Neuronal stem cell (in vitro differentiated cells): ENCODE data around the gene TNS3.

ENCODE experiments used
- DNase-seq: peaks from one replicate; pipeline ENCODE4 v3.0.0-alpha.2; 2013; ENCODE audit warnings: low spot score
- H2AFZ ChIP-seq: one replicate; pipeline ENCODE4 v1.6.1; 2013; ENCODE audit warnings: mild to moderate bottlenecking, low read length, inconsistent platforms
- H2AK5ac ChIP-seq: 2 replicates; pipeline ENCODE4 v1.6.1; 2013; ENCODE audit warnings: low read depth, mild to moderate bottlenecking, inconsistent platforms, low read length, moderate library complexity, mixed read lengths
- H2BK120ac ChIP-seq: 2 replicates; pipeline ENCODE4 v1.6.1; 2013; ENCODE audit warnings: low read depth, mild to moderate bottlenecking, inconsistent platforms, low read length, moderate library complexity, mixed read lengths
- H2BK12ac ChIP-seq: one replicate; pipeline ENCODE4 v1.6.1; 2013; ENCODE audit warnings: low read length, inconsistent platforms
- H2BK15ac ChIP-seq: 2 replicates; pipeline ENCODE4 v1.6.1; 2013; ENCODE audit warnings: mild to moderate bottlenecking, low read length, inconsistent platforms, mixed read lengths
- H2BK5ac ChIP-seq: one replicate; pipeline ENCODE4 v1.6.1; 2013; ENCODE audit warnings: inconsistent platforms, mild to moderate bottlenecking, low read length, moderate library complexity
- H3K14ac ChIP-seq: one replicate; pipeline ENCODE4 v1.6.1; 2013; ENCODE audit warnings: low read length, inconsistent platforms
- H3K18ac ChIP-seq: 2 replicates; pipeline ENCODE4 v1.6.1; 2013; ENCODE audit warnings: low read length, inconsistent platforms
- H3K23ac ChIP-seq: 2 replicates; pipeline ENCODE4 v1.6.1; 2013; ENCODE audit warnings: low read depth, mild to moderate bottlenecking, mixed read lengths, low read length, inconsistent platforms; ENCODE audit not compliant: poor library complexity
- H3K27ac ChIP-seq: replicated peaks from 3 replicates; pipeline ENCODE4 v1.5.1; 2013; ENCODE audit warnings: low read length, inconsistent platforms
- H3K27me3 ChIP-seq, 3 experiments: 2 replicates each; pipeline ENCODE4 v1.6.1; 2013; ENCODE audit warnings: low read length in 3 of 3, mild to moderate bottlenecking in 2 of 3, inconsistent platforms in 1 of 3, low read depth in 1 of 3, mixed read lengths in 1 of 3, moderate library complexity in 1 of 3; ENCODE audit not compliant: control insufficient read depth in 3 of 3, insufficient read depth in 3 of 3
- H3K36me3 ChIP-seq, 2 donors: replicated peaks in 1 of 2; 2 replicates each; pipeline ENCODE4 v1.6.1; 2013; ENCODE audit warnings: low read length in 2 of 2; ENCODE audit not compliant: control insufficient read depth in 2 of 2, insufficient read depth in 2 of 2
- H3K4ac ChIP-seq: 2 replicates; pipeline ENCODE4 v1.6.1; 2013; ENCODE audit warnings: inconsistent platforms, mild to moderate bottlenecking, low read length, moderate library complexity
- H3K4me1 ChIP-seq, 2 donors: 1 replicate in 1 of 2; 2 replicates in 1 of 2; pipeline ENCODE4 v1.6.1; 2013; ENCODE audit warnings: low read length in 2 of 2, low read depth in 1 of 2; ENCODE audit not compliant: control insufficient read depth in 2 of 2, insufficient read depth in 1 of 2
- H3K4me2 ChIP-seq: one replicate; pipeline ENCODE4 v1.6.1; 2013; ENCODE audit warnings: mild to moderate bottlenecking, low read length, inconsistent platforms; ENCODE audit not compliant: insufficient read depth, poor library complexity, severe bottlenecking
- H3K4me3 ChIP-seq, 2 donors: 2 replicates each; pipeline ENCODE4 v1.5.1; 2013; ENCODE audit warnings: low read length in 2 of 2, mild to moderate bottlenecking in 2 of 2, inconsistent platforms in 1 of 2, moderate library complexity in 1 of 2
- H3K79me1 ChIP-seq: one replicate; pipeline ENCODE4 v1.6.1; 2013; ENCODE audit warnings: low read depth, mild to moderate bottlenecking, inconsistent platforms, low read length, moderate library complexity
- H3K9ac ChIP-seq: one replicate; pipeline ENCODE4 v1.6.1; 2013; ENCODE audit warnings: mild to moderate bottlenecking, low read depth, low read length, inconsistent platforms; ENCODE audit not compliant: poor library complexity
- H3K9me3 ChIP-seq, 2 donors: replicated peaks in 1 of 2; 2 replicates each; pipeline versions ENCODE3 to v1.6.1; 2013; ENCODE audit warnings: low read length in 2 of 2, mild to moderate bottlenecking in 2 of 2, inconsistent platforms in 1 of 2, low read depth in 1 of 2, mixed read lengths in 1 of 2, moderate library complexity in 1 of 2; ENCODE audit not compliant: control insufficient read depth in 2 of 2, insufficient read depth in 1 of 2
- H4K8ac ChIP-seq: one replicate; pipeline ENCODE4 v1.6.1; 2013; ENCODE audit warnings: low read depth, mild to moderate bottlenecking, inconsistent platforms, low read length, moderate library complexity
- H4K91ac ChIP-seq: one replicate; pipeline ENCODE4 v1.6.1; 2013; ENCODE audit warnings: low read length, low read depth, mild to moderate bottlenecking, inconsistent platforms; ENCODE audit not compliant: poor library complexity
- WGBS, 2 donors: extraction: QIAGEN DNeasy Blood & Tissue Kit; methylation state at CpG; one replicate each; pipeline ENCODE4 v1.1.7; 2013; ENCODE audit warnings: missing lambda C conversion rate in 2 of 2, mixed read lengths in 1 of 2; ENCODE audit not compliant: insufficient read length in 2 of 2, insufficient replicate concordance in 1 of 2; ENCODE audit errors: extremely low coverage in 2 of 2; 5-methylcytosine and 5-hydroxymethylcytosine counted together

TNS3 gene

DNA sequence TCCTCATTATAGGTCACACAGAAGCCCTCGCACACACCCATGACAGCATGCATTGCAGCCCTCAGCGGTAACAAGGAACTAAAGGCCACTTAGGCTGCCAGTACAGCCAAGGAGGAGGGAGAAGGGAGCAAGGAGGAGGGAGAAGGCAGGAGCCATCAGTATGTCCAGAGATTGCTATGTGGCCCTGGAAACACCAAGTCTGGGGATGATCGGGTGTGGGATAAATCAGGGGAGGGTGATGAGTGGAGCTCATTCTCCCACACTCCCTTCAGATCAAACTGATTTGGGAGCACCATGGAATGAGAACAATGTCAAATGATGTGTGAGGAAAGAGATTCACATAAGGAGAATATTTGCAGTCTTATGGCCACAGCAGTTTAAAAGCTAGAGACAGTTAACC is 350.9 kb downstream of the TNS3 start:
- Histone ChIP-seq H2BK12ac (no peak overlapping the region), H3K9me3 (no peaks in the 10 kb centered on the region), H3K36me3 (no peaks in the 10 kb centered on the region), H4K8ac (no peak overlapping the region), H2AK5ac (peak overlapping the region; percentile 6), H2BK120ac (no peak overlapping the region), H3K27me3 (peaks cover 0 to 10% (median 0%) of the 10 kb centered on the region in 3 experiments), H3K4ac (no peak overlapping the region), H3K14ac (no peak overlapping the region), H3K4me2 (no peak overlapping the region), H3K4me3 (peak overlapping the region in 1 of 2 donors; percentile 68), H3K9ac (no peak overlapping the region), H3K18ac (no peak overlapping the region), H3K27ac (no peak overlapping the region), H2AFZ (no peak overlapping the region), H3K79me1 (no peaks in the 10 kb centered on the region), H4K91ac (no peak overlapping the region), H2BK15ac (no peak overlapping the region), H3K23ac (no peak overlapping the region), H3K4me1 (peaks cover 0 to 3% of the 10 kb centered on the region in 2 donors), H2BK5ac (no peak overlapping the region)
- no peak for DNase-seq
- no CpG with 5 or more reads among the region's 3 CpGs for WGBS, 2 donors

DNA sequence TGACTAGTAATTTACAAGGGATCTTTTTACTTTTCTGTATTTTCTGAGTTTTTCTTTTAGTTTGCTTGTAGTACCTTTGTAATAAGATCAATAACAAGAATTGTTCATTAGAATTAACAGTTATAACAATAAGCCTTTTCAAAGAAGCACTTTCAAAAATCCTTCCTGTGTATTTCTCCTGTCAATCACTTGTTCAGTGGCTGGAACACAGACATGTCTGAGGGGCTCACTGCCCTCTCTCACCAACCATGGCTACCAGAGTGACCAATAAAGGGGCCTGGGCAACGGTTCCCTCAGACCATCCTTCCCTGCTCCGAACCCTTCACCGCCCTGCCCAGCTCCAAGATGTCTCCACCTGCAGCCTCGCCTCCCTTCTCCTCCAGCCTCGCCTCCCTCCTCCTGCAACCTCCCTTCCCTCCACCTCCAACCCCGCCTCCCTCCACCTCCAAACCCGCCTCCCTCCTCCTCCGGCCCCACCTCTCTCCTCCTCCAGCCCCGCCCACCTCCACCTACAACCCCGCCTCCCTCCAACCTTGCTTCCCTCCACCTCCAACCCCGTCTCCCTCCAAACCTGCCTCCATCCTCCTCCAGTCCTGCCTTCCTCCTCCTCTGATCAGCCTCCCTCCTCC is 353.4 kb downstream of the TNS3 start:
- no peaks in the 10 kb centered on the region for H3K79me1 ChIP-seq
- no peak overlapping the region for H4K91ac ChIP-seq
- H2BK15ac ChIP-seq, result no peak overlapping the region
- no peak overlapping the region for H2BK120ac ChIP-seq
- H3K9ac ChIP-seq, result no peak overlapping the region
- no peak overlapping the region for H4K8ac ChIP-seq
- H2BK5ac ChIP-seq, result no peak overlapping the region
- no peak overlapping the region for H2AK5ac ChIP-seq
- peaks cover 0 to 3% of the 10 kb centered on the region in 2 donors for H3K4me1 ChIP-seq
- H3K27me3 ChIP-seq, result peaks cover 0 to 4% (median 0%) of the 10 kb centered on the region in 3 experiments
- no peak overlapping the region for H3K4ac ChIP-seq
- H2BK12ac ChIP-seq, result no peak overlapping the region
- no peak overlapping the region for H3K27ac ChIP-seq
- no peak overlapping the region for H3K4me3 ChIP-seq
- DNase-seq, result no peak
- no peak overlapping the region for H3K4me2 ChIP-seq
- H3K23ac ChIP-seq, result peak overlapping the region; percentile 48
- H3K36me3 ChIP-seq, result no peaks in the 10 kb centered on the region
- no peaks in the 10 kb centered on the region for H3K9me3 ChIP-seq
- WGBS, 2 donors, result no CpG with 5 or more reads among the region's 11 CpGs
- no peak overlapping the region for H2AFZ ChIP-seq
- no peak overlapping the region for H3K14ac ChIP-seq
- no peak overlapping the region for H3K18ac ChIP-seq

DNA sequence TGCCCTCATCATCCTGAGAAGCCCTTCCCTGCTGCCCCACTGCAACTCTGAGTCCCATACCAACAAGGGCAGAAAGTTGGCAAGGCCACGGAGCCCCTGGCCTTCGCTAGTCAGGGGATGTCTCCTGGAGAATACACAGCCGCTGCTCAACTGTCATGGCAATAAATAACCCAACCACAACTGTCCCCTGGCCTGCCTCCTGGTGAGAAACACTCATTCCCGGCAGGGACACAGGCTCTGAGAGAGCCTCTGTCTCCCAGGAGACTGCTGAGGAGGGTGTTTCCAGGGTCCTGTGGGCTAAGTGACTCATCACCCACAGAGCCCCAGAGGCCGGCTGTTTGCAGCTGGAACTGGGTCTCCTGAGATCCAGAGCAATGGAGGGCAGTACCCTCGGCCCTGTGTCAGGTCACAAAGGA is 354.1 kb downstream of the TNS3 start:
- Histone ChIP-seq H3K4me2 (no peak overlapping the region), H3K18ac (peak overlapping the region; percentile 15), H4K8ac (no peak overlapping the region), H2AFZ (peak overlapping the region; percentile 51), H3K4ac (no peak overlapping the region), H3K27me3 (peaks cover 0 to 4% (median 0%) of the 10 kb centered on the region in 3 experiments), H2BK5ac (no peak overlapping the region), H3K27ac (no peak overlapping the region), H2BK15ac (peak overlapping the region; percentile 21), H4K91ac (no peak overlapping the region), H3K36me3 (no peaks in the 10 kb centered on the region), H3K79me1 (no peaks in the 10 kb centered on the region), H2BK12ac (no peak overlapping the region), H2AK5ac (no peak overlapping the region), H2BK120ac (no peak overlapping the region), H3K9me3 (no peaks in the 10 kb centered on the region), H3K14ac (no peak overlapping the region), H3K23ac (no peak overlapping the region), H3K4me3 (no peak overlapping the region), H3K4me1 (peaks cover 0 to 3% of the 10 kb centered on the region in 2 donors), H3K9ac (no peak overlapping the region)
- no CpG with 5 or more reads among the region's 6 CpGs for WGBS, 2 donors
- DNase-seq, result no peak

DNA sequence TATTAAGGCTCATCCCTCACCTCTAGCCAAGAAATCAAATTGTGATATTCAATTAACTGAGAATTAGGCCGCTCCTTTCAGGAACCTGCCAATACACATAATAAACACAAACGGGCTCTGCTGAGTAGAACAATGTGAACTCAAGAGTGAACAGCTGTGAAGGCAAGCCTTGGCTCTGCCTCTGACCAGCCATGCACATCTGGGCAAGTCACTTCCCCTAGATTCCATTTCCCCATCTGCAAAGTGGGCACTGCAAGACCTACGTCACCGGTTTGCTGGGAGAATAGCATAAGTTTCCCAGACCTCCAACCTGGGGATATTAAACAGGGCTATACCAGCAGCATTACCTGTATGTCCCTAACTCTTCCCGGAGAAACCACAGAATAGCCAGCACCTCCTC is 355.2 kb downstream of the TNS3 start:
- no peak overlapping the region for H2AK5ac ChIP-seq
- H2BK15ac ChIP-seq, result no peak overlapping the region
- H3K27me3 ChIP-seq, result peaks cover 0 to 4% (median 0%) of the 10 kb centered on the region in 3 experiments
- no CpG with 5 or more reads among the region's 5 CpGs for WGBS, 2 donors
- no peak overlapping the region for H3K23ac ChIP-seq
- no peaks in the 10 kb centered on the region for H3K9me3 ChIP-seq
- no peak overlapping the region for H3K27ac ChIP-seq
- peaks cover 0 to 3% of the 10 kb centered on the region in 2 donors for H3K4me1 ChIP-seq
- no peaks in the 10 kb centered on the region for H3K36me3 ChIP-seq
- H2BK120ac ChIP-seq, result no peak overlapping the region
- no peak overlapping the region for H3K4me2 ChIP-seq
- H3K4ac ChIP-seq, result no peak overlapping the region
- no peaks in the 10 kb centered on the region for H3K79me1 ChIP-seq
- H3K14ac ChIP-seq, result no peak overlapping the region
- no peak overlapping the region for H3K18ac ChIP-seq
- H2BK12ac ChIP-seq, result no peak overlapping the region
- H4K8ac ChIP-seq, result no peak overlapping the region
- H3K9ac ChIP-seq, result no peak overlapping the region
- no peak overlapping the region for H2AFZ ChIP-seq
- DNase-seq, result no peak
- no peak overlapping the region for H4K91ac ChIP-seq
- H3K4me3 ChIP-seq, result no peak overlapping the region
- H2BK5ac ChIP-seq, result no peak overlapping the region
